ENCODE results near the gene DCTPP1.

DNA sequence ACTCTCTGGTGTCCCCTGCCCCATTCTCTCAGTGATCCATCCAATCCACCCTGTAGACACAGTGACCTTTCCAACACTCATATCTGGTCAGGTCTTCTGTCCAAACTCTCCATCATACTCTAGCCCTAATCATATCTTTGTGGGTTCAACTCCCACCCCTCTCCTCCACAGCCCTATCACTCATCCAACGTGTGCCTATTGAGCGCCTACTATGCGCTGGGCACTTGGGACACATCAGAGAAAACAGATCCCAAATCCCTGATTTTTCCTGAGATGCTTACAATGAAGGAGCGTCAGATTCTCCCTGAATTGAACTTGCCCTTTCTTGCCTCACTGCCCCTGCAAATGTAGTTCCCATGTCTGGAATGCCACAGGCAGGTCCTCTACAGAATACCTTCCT is 1.8 kb downstream of the DCTPP1 start:
- TF ChIP-seq CTCF (IDR thresholded peaks at IDR 0.05): no peak
- TF ChIP-seq POLR2AphosphoS5 (IDR thresholded peaks at IDR 0.05; ENCODE audit: insufficient read depth in 1 of 2, low read depth in 1 of 2): no peak

Measured in vagina (tissue), 2 donors.